K562 treated with DMSO at 1 percent for 48 hours (cell line): Measurements from ENCODE around the gene MS4A2. TPM values are rescaled to one million over a fixed set of nuclear protein-coding genes. Genes with fewer than 3 reads are reported as not detected.

Experiments used
- total RNA-seq: library from RNA; unstranded; fragments of 300-600 nt; gene quantifications from 2 replicates; pipeline ENCODE4 v1.2.3, GENCODE V29; 2022; ENCODE audit warnings: low replicate concordance; ENCODE audit errors: extremely low read depth

MS4A2 gene
- total RNA-seq: not detected in 2 replicates

GRCh38 chr11:60088364-60088763, at the start of gene MS4A2:
TSS of gene MS4A2 (plus strand) at chr11:60088664. CDS start at chr11:60088766, 102 bp downstream.

DNA sequence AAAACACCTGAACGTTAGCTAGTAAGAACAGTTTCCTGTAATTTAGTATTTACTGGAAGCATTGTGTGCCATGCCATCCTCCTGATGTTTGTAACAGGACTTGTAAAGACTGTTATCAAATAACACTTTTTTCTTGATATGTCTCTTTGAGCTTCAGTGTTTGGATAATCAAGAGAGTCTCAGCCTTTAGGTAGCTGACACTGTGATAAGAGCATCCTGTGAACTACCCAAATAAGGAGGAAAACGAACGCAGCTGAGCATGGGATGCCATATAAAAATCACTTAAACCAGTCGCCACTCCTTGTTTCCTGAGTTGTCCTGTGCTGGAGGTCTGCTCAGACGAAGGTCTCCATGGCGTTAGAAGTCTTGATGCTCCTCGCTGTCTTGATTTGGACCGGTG, 48.4 kb upstream of the MS4A2 start, which contains the start of gene OOSP2:
TSS of gene OOSP2 (plus strand) at position 301 of the 400 bp plus-strand sequence. CDS start at position 352, 51 bp downstream.

DNA sequence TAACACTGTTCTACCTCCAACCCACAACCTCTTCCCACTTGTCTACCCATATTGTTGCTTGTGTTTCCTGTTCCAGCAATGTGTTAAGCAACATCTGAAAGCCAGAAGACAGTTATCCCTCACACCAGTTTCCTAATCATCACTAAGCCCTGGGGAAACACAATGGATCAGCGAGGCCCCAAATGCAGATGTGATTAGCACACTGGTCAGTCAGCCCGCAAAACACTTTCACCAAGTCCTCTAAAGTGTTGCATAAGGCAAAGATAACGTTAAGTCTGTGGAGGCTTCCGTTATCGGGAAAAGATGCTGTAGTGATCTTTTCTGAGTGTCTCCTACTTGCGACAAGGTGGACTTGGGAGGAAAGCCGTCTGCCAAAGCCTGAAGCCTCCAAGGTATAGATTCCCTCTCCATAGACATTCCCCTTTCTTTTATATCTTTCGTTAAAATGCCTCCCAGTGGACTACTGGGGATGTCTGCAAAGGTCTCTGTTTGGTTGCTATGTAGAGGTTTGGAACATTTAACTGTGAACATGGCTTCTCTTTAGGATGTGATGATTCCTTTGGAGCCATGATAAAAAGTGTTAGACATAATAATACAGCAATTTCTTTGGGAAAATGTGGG, 32.0 kb upstream of the MS4A2 start, which contains the start of gene MS4A3:
TSS of gene MS4A3 (plus strand) at position 317 of the 621 bp plus-strand sequence. CDS start 4,496 bp downstream, outside the sequence.

Other genes starting within 250 kb of the MS4A2 start
- not detected in 2 replicates for gene CBLIF, start 243.2 kb upstream of the MS4A2 start, total RNA-seq
- gene TCN1, start 222.2 kb upstream of the MS4A2 start, total RNA-seq: not detected in 2 replicates
- gene OOSP3, start 209.9 kb upstream of the MS4A2 start, total RNA-seq: not detected in 2 replicates
- not detected in 2 replicates for gene OOSP1, start 150.2 kb upstream of the MS4A2 start, total RNA-seq
- not detected in 2 replicates for gene OOSP4A, start 124.6 kb upstream of the MS4A2 start, total RNA-seq
- not detected in 2 replicates for gene OOSP4B, start 71.5 kb upstream of the MS4A2 start, total RNA-seq
- gene OOSP2, start 48.3 kb upstream of the MS4A2 start, total RNA-seq: not detected in 2 replicates
- not detected in 2 replicates for gene MS4A3, start 32.0 kb upstream of the MS4A2 start, total RNA-seq
- not detected in 2 replicates for gene MS4A6A, start 94.4 kb downstream of the MS4A2 start, total RNA-seq
- gene MS4A4E, start 154.5 kb downstream of the MS4A2 start, total RNA-seq: not detected in 2 replicates
- not detected in 2 replicates for gene MS4A4A, start 192.0 kb downstream of the MS4A2 start, total RNA-seq
- gene MS4A6E, start 238.6 kb downstream of the MS4A2 start, total RNA-seq: not detected in 2 replicates